ENCODE measurements around the gene JMJD8.

DNA sequence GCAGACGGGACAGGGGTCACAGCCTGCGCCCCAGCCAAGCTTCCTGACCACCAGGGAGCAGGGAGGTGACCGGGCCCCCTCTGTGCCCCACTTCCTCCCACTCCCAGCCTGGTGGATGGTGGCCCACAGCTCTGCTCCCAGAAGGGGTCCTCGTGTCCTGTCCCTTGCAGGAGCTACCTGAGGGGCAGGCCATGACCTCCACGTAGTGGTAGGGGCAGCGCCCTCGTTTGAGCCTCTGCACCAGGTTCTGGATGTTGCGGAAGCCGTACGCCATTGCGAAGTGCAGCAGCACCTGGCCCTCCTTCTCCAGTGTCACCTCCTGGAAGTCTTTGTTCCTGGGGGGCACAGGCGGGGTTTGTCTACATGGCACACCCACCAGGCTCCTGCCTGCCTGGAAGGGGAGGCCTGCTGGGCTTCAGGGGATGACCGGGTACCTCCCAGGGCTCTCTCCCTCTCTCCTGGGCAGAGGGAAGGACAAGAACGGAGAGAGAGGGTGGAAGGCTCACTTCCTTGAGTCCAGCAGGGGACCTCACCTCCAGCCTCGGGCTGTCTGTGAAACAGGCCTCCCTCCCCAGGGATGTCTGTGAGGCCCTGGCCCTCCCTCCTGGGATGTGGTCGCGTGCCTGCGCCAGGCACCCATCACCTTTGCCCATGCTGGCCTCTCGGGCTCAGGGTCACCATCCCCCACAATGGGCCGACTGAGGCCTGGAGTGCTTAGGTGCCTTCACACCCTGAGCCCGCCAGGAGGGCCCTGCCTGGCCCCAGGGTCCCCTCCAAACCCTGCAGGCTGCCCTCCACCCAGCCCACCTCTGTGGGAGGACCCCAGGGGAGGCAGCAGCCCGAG lies 46.8 kb upstream of the JMJD8 start:
- TF ChIP-seq ZNF174 (tag by site-specific recombination; IDR thresholded peaks at IDR 0.05), result no peak
- TF ChIP-seq, protein P1, sequence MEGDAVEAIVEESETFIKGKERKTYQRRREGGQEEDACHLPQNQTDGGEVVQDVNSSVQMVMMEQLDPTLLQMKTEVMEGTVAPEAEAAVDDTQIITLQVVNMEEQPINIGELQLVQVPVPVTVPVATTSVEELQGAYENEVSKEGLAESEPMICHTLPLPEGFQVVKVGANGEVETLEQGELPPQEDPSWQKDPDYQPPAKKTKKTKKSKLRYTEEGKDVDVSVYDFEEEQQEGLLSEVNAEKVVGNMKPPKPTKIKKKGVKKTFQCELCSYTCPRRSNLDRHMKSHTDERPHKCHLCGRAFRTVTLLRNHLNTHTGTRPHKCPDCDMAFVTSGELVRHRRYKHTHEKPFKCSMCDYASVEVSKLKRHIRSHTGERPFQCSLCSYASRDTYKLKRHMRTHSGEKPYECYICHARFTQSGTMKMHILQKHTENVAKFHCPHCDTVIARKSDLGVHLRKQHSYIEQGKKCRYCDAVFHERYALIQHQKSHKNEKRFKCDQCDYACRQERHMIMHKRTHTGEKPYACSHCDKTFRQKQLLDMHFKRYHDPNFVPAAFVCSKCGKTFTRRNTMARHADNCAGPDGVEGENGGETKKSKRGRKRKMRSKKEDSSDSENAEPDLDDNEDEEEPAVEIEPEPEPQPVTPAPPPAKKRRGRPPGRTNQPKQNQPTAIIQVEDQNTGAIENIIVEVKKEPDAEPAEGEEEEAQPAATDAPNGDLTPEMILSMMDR (tag by site-specific recombination; IDR thresholded peaks at IDR 0.05), result no peak
- TF ChIP-seq ZBTB8A (tag by site-specific recombination; IDR thresholded peaks at IDR 0.05), result no peak
- TF ChIP-seq ZNF366 (tag by site-specific recombination; conservative IDR thresholded peaks at IDR 0.05), result no peak
- TF ChIP-seq, protein P2, sequence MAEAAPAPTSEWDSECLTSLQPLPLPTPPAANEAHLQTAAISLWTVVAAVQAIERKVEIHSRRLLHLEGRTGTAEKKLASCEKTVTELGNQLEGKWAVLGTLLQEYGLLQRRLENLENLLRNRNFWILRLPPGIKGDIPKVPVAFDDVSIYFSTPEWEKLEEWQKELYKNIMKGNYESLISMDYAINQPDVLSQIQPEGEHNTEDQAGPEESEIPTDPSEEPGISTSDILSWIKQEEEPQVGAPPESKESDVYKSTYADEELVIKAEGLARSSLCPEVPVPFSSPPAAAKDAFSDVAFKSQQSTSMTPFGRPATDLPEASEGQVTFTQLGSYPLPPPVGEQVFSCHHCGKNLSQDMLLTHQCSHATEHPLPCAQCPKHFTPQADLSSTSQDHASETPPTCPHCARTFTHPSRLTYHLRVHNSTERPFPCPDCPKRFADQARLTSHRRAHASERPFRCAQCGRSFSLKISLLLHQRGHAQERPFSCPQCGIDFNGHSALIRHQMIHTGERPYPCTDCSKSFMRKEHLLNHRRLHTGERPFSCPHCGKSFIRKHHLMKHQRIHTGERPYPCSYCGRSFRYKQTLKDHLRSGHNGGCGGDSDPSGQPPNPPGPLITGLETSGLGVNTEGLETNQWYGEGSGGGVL (tag by site-specific recombination; IDR thresholded peaks at IDR 0.05), result no peak
- TF ChIP-seq ZNF223 (tag by site-specific recombination; IDR thresholded peaks at IDR 0.05), result no peak
- no peak for TF ChIP-seq SP2 (tag by site-specific recombination; IDR thresholded peaks at IDR 0.05)
- TF ChIP-seq, protein P3, sequence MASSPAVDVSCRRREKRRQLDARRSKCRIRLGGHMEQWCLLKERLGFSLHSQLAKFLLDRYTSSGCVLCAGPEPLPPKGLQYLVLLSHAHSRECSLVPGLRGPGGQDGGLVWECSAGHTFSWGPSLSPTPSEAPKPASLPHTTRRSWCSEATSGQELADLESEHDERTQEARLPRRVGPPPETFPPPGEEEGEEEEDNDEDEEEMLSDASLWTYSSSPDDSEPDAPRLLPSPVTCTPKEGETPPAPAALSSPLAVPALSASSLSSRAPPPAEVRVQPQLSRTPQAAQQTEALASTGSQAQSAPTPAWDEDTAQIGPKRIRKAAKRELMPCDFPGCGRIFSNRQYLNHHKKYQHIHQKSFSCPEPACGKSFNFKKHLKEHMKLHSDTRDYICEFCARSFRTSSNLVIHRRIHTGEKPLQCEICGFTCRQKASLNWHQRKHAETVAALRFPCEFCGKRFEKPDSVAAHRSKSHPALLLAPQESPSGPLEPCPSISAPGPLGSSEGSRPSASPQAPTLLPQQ (tag by site-specific recombination; IDR thresholded peaks at IDR 0.05), result no peak
- no peak for TF ChIP-seq ZNF146 (tag by site-specific recombination; IDR thresholded peaks at IDR 0.05)

All from HEK293 (cell line).